Erythroblast (primary cell): ENCODE results near the gene PSTK.

Experiments used
- GATA1 ChIP-seq: IDR thresholded peaks from 2 replicates; pipeline ENCODE4 v1.6.1; 2011; ENCODE audit warnings: low read depth, mild to moderate bottlenecking, control low read depth, low read length, moderate library complexity
- POLR2A ChIP-seq: IDR thresholded peaks from 2 replicates; pipeline ENCODE4 v1.6.1; 2011; ENCODE audit warnings: mild to moderate bottlenecking, low read length

GRCh38 chr10:122974023-122974422 is 6.2 kb upstream of the PSTK start:
- no peak for TF ChIP-seq POLR2A
- no peak for TF ChIP-seq GATA1
